WTC11 (cell line): Measurements from ENCODE around the gene ZFP37. TPM values are rescaled to one million over a fixed set of nuclear protein-coding genes. Genes with fewer than 3 reads are reported as not detected.
"Not testable (repeated sequence)": the region's sequence is repeated elsewhere in the genome, so short reads cannot be mapped to it uniquely, and the experiment has no call there.

Experiments used
- ATAC-seq: fragments of 200-7000 bp; cut with Tn5 transposase; 2 replicates; pipeline ENCODE4 v1.10.0; 2021; ENCODE audit warnings: mild to moderate bottlenecking, moderate library complexity
- CTCF ChIA-PET: fragments of 300-600 bp; sonication (Branson Sonifier 250); formaldehyde crosslinking; loops from one replicate; lab custom pipeline; 2021; ENCODE audit warnings: antibody characterized with exemption; lab: Charles Lee
- POLR2A ChIA-PET: fragments of 350-600 bp; sonication (Branson Sonifier 250); formaldehyde crosslinking; loops from one replicate; lab custom pipeline; 2021; ENCODE audit warnings: antibody characterized with exemption; lab: Charles Lee
- DNase-seq: peaks from one replicate; pipeline ENCODE4 v3.0.0; 2021; ENCODE audit warnings: low spot score
- H3K27ac Mint-ChIP-seq: 2 replicates; pipeline ENCODE4 v1.8.0; 2021; ENCODE audit warnings: mixed read lengths
- H3K27me3 Mint-ChIP-seq: 2 replicates; pipeline ENCODE4 v1.8.0; 2021; ENCODE audit warnings: low read depth, mild to moderate bottlenecking, moderate library complexity, mixed read lengths
- H3K36me3 Mint-ChIP-seq: 2 replicates; pipeline ENCODE4 v1.8.0; 2021; ENCODE audit warnings: mixed read lengths
- H3K4me1 Mint-ChIP-seq: 2 replicates; pipeline ENCODE4 v1.8.0; 2022; ENCODE audit warnings: mixed read lengths
- H3K4me3 Mint-ChIP-seq: 2 replicates; pipeline ENCODE4 v1.8.0; 2021; ENCODE audit warnings: mild to moderate bottlenecking, moderate library complexity, mixed read lengths
- H3K9me3 Mint-ChIP-seq: 2 replicates; pipeline ENCODE4 v1.8.0; 2021; ENCODE audit warnings: mixed read lengths
- ATF1 ChIP-seq: sonication (generic); formaldehyde crosslinking; IDR thresholded peaks from 2 replicates; pipeline ENCODE4 v1.8.1; 2023; ENCODE audit warnings: mild to moderate bottlenecking, moderate library complexity, missing genetic modification reagents
- CREM ChIP-seq: sonication (generic); formaldehyde crosslinking; IDR thresholded peaks from 2 replicates; pipeline ENCODE4 v1.8.1; 2022; ENCODE audit warnings: mild to moderate bottlenecking, missing genetic modification reagents, moderate library complexity
- HMGA2 ChIP-seq: fragments of 250-450 bp; sonication (Bioruptor Pico); IDR thresholded peaks from 2 replicates; pipeline ENCODE4 v1.4.0; 2021; ENCODE audit warnings: mild to moderate bottlenecking, moderate library complexity
- NFYB ChIP-seq: sonication (generic); formaldehyde crosslinking; conservative IDR thresholded peaks from 2 replicates; pipeline ENCODE4 v1.8.0; 2022; ENCODE audit warnings: low read depth, missing genetic modification reagents
- NR1H2 ChIP-seq: sonication (generic); formaldehyde crosslinking; IDR thresholded peaks from 2 replicates; pipeline ENCODE4 v1.9.0; 2021; ENCODE audit warnings: mild to moderate bottlenecking, moderate library complexity, missing genetic modification reagents
- PRRX2 ChIP-seq: fragments of 250-450 bp; sonication (Bioruptor Pico); IDR thresholded peaks from 2 replicates; pipeline ENCODE4 v1.8.0; 2021; ENCODE audit warnings: mild to moderate bottlenecking
- RELA ChIP-seq: sonication (generic); formaldehyde crosslinking; IDR thresholded peaks from 2 replicates; pipeline ENCODE4 v1.8.1; 2022; ENCODE audit warnings: missing genetic modification reagents, mild to moderate bottlenecking, borderline replicate concordance
- SMAD3 ChIP-seq: sonication (generic); formaldehyde crosslinking; IDR thresholded peaks from 2 replicates; pipeline ENCODE4 v1.8.0; 2022; ENCODE audit warnings: missing genetic modification reagents, mild to moderate bottlenecking, borderline replicate concordance
- TP53 ChIP-seq: sonication (generic); formaldehyde crosslinking; IDR thresholded peaks from 2 replicates; pipeline ENCODE4 v1.8.1; 2023; ENCODE audit warnings: mild to moderate bottlenecking, missing genetic modification reagents
- ZBTB21 ChIP-seq: sonication (generic); formaldehyde crosslinking; IDR thresholded peaks from 2 replicates; pipeline ENCODE4 v1.8.1; 2023; ENCODE audit warnings: mild to moderate bottlenecking, missing genetic modification reagents, borderline replicate concordance
- ZNF138 ChIP-seq: sonication (generic); formaldehyde crosslinking; conservative IDR thresholded peaks from 2 replicates; pipeline ENCODE4 v1.8.1; 2022; ENCODE audit warnings: mild to moderate bottlenecking, moderate library complexity, missing genetic modification reagents
- ZNF232 ChIP-seq: sonication (generic); formaldehyde crosslinking; IDR thresholded peaks from 2 replicates; pipeline ENCODE4 v1.8.0; 2022; ENCODE audit warnings: mild to moderate bottlenecking, missing genetic modification reagents
- ZNF396 ChIP-seq: fragments of 250-450 bp; sonication (Bioruptor Pico); IDR thresholded peaks from 2 replicates; pipeline ENCODE4 v1.8.0; 2021; ENCODE audit warnings: mild to moderate bottlenecking, moderate library complexity, borderline replicate concordance
- ZNF423 ChIP-seq: fragments of 250-450 bp; sonication (Bioruptor Pico); IDR thresholded peaks from 2 replicates; pipeline ENCODE4 v2.1.2; 2022; ENCODE audit warnings: mild to moderate bottlenecking, moderate library complexity
- ZNF671 ChIP-seq: fragments of 250-450 bp; sonication (Bioruptor Pico); IDR thresholded peaks from 2 replicates; pipeline ENCODE4 v1.8.0; 2021; ENCODE audit warnings: mild to moderate bottlenecking
- total RNA-seq: library from RNA; stranded (reverse); gene quantifications from 3 replicates; pipeline ENCODE4 v1.2.3, GENCODE V29; 2021
- TF ChIP-seq, protein P1 (sequence below): sonication (generic); formaldehyde crosslinking; IDR thresholded peaks from 2 replicates; pipeline ENCODE4 v1.8.1; 2023; ENCODE audit warnings: mild to moderate bottlenecking, missing genetic modification reagents, borderline replicate concordance
- TF ChIP-seq, protein P2 (sequence below): fragments of 250-450 bp; sonication (Bioruptor Pico); IDR thresholded peaks from 2 replicates; pipeline ENCODE4 v1.9.0; 2021; ENCODE audit warnings: mild to moderate bottlenecking
- TF ChIP-seq, protein P3 (sequence below): fragments of 250-450 bp; sonication (Bioruptor Pico); IDR thresholded peaks from 2 replicates; pipeline ENCODE4 v2.1.2; 2022; ENCODE audit warnings: mild to moderate bottlenecking, moderate library complexity
- TF ChIP-seq, protein P4 (sequence below): sonication (generic); formaldehyde crosslinking; IDR thresholded peaks from 2 replicates; pipeline ENCODE4 v1.8.1; 2022; ENCODE audit warnings: mild to moderate bottlenecking, missing genetic modification reagents, moderate library complexity, borderline replicate concordance

Gene ZFP37
- total RNA-seq, 1 experiment from 2014 or later, result 5.6 TPM

DNA sequence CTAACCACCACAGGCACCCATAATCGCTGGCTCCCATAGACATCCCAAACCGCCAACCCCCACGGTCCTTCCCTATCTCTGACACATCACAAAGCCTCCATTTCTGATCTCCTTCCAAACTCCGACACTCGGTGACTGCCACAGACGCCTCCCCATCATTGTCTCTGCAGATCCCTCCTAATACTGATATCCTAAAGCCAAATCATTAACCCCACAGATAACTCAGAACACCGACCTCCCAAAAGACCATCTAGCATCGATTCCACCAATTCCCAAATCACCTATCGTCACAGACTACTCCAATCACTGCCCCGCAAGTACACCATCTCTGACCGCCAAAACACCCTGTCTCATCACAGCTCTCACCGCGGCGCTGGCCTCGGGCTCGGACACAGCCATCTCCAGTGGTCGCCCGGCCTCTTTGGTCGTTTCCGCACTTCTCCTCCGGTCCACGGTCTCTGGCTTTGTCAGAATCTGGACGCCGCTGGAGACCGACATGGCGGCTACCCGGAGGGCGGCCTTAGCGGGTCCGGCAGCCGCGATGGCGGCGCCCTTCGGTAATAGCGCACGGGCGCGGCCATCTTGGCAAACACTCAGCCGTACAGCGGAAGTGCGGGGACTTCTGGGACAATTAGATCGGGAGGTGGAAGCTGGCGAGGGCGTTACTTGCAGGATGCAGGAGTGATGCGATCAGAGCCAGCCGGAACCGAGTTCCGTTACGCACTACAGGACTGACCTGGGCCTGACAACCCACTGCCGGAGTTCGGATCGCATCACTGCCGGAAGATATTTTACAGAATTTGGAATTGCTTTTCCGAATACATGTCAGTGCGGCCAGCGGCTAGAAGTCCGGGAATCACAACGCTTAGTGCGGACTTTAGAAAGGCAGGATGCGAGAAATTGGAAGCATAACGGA lies at the start of gene ZFP37 (continued):
- TF ChIP-seq, protein P1, sequence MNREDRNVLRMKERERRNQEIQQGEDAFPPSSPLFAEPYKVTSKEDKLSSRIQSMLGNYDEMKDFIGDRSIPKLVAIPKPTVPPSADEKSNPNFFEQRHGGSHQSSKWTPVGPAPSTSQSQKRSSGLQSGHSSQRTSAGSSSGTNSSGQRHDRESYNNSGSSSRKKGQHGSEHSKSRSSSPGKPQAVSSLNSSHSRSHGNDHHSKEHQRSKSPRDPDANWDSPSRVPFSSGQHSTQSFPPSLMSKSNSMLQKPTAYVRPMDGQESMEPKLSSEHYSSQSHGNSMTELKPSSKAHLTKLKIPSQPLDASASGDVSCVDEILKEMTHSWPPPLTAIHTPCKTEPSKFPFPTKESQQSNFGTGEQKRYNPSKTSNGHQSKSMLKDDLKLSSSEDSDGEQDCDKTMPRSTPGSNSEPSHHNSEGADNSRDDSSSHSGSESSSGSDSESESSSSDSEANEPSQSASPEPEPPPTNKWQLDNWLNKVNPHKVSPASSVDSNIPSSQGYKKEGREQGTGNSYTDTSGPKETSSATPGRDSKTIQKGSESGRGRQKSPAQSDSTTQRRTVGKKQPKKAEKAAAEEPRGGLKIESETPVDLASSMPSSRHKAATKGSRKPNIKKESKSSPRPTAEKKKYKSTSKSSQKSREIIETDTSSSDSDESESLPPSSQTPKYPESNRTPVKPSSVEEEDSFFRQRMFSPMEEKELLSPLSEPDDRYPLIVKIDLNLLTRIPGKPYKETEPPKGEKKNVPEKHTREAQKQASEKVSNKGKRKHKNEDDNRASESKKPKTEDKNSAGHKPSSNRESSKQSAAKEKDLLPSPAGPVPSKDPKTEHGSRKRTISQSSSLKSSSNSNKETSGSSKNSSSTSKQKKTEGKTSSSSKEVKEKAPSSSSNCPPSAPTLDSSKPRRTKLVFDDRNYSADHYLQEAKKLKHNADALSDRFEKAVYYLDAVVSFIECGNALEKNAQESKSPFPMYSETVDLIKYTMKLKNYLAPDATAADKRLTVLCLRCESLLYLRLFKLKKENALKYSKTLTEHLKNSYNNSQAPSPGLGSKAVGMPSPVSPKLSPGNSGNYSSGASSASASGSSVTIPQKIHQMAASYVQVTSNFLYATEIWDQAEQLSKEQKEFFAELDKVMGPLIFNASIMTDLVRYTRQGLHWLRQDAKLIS (CRISPR knock-in tag), result no peak
- TF ChIP-seq ZNF138 (CRISPR knock-in tag) (no peak), RELA (CRISPR knock-in tag) (no peak)

DNA sequence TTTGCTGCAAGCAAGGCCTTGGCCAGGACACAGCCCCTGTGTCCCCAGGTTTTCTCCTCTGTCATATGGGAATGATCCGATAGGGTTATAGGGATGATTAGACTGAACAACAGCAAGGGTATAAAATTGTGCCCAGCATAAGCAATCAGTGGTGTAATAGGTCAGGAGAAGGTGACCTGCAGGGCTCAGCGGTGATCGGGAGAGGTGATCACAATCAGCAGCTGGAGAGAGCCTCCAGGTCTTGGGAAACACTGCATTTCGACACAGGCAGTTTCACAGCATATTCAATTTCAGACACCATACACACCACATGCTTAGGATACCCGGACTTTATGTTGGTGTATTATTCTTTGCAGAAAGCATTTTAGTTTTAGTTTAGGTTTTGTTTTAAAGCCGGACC lies 48.8 kb upstream of the ZFP37 start:
- DNase-seq, H3K27ac Mint-ChIP-seq, CTCF ChIA-PET, H3K4me1 Mint-ChIP-seq, ATAC-seq, H3K4me3 Mint-ChIP-seq, POLR2A ChIA-PET, H3K36me3 Mint-ChIP-seq: not testable (repeated sequence)
- Mint-ChIP-seq H3K27me3 (peaks cover 27% of the 10 kb centered on the region), H3K9me3 (peaks cover 17% of the 10 kb centered on the region)

DNA sequence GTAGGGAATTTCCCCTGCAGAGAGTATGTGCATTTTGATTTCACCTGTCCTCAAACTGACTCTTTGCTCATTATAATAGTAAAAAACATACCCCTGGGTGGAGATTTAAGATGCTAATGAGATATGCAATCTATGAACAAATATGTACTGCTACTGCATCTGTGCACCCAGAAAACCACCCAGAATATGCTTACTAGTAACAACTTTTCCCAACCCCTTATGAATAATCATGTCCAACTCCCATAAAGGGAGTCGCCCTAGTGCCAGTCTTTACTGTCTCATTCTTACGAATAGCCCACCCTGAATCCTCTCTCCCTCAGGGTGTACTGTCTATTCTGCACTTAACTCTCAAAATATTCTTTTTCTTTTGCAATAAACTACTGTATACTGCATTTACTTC lies 39.0 kb upstream of the ZFP37 start:
- Mint-ChIP-seq H3K4me1 (no peaks in the 10 kb centered on the region), H3K9me3 (peaks cover 78% of the 10 kb centered on the region), H3K27ac (no peak overlapping the region), H3K4me3 (no peak overlapping the region), H3K36me3 (no peaks in the 10 kb centered on the region; the same call in 1 of the 2 replicates), H3K27me3 (peaks cover 81% of the 10 kb centered on the region)
- CTCF ChIA-PET, result no interaction called here
- ATAC-seq, result no peak
- DNase-seq, result no peak
- POLR2A ChIA-PET, result no interaction called here
- TF ChIP-seq NFYB (no peak), ZBTB21 (CRISPR knock-in tag) (no peak), CREM (no peak), ZNF396 (CRISPR knock-in tag) (no peak), ZNF423 (CRISPR knock-in tag) (no peak), NR1H2 (no peak), PRRX2 (no peak), ZNF671 (no peak), ZNF232 (CRISPR knock-in tag) (no peak), HMGA2 (CRISPR knock-in tag) (no peak), TP53 (no peak), SMAD3 (CRISPR knock-in tag) (no peak), ATF1 (no peak)
- TF ChIP-seq, protein P2, sequence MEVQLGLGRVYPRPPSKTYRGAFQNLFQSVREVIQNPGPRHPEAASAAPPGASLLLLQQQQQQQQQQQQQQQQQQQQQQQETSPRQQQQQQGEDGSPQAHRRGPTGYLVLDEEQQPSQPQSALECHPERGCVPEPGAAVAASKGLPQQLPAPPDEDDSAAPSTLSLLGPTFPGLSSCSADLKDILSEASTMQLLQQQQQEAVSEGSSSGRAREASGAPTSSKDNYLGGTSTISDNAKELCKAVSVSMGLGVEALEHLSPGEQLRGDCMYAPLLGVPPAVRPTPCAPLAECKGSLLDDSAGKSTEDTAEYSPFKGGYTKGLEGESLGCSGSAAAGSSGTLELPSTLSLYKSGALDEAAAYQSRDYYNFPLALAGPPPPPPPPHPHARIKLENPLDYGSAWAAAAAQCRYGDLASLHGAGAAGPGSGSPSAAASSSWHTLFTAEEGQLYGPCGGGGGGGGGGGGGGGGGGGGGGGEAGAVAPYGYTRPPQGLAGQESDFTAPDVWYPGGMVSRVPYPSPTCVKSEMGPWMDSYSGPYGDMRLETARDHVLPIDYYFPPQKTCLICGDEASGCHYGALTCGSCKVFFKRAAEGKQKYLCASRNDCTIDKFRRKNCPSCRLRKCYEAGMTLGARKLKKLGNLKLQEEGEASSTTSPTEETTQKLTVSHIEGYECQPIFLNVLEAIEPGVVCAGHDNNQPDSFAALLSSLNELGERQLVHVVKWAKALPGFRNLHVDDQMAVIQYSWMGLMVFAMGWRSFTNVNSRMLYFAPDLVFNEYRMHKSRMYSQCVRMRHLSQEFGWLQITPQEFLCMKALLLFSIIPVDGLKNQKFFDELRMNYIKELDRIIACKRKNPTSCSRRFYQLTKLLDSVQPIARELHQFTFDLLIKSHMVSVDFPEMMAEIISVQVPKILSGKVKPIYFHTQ (CRISPR knock-in tag), result no peak
- TF ChIP-seq, protein P1 (CRISPR knock-in tag), result no peak
- TF ChIP-seq, protein P3, sequence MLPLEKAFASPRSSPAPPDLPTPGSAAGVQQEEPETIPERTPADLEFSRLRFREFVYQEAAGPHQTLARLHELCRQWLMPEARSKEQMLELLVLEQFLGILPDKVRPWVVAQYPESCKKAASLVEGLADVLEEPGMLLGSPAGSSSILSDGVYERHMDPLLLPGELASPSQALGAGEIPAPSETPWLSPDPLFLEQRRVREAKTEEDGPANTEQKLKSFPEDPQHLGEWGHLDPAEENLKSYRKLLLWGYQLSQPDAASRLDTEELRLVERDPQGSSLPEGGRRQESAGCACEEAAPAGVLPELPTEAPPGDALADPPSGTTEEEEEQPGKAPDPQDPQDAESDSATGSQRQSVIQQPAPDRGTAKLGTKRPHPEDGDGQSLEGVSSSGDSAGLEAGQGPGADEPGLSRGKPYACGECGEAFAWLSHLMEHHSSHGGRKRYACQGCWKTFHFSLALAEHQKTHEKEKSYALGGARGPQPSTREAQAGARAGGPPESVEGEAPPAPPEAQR (CRISPR knock-in tag), result no peak
- TF ChIP-seq, protein P4, sequence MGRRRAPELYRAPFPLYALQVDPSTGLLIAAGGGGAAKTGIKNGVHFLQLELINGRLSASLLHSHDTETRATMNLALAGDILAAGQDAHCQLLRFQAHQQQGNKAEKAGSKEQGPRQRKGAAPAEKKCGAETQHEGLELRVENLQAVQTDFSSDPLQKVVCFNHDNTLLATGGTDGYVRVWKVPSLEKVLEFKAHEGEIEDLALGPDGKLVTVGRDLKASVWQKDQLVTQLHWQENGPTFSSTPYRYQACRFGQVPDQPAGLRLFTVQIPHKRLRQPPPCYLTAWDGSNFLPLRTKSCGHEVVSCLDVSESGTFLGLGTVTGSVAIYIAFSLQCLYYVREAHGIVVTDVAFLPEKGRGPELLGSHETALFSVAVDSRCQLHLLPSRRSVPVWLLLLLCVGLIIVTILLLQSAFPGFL, result no peak
